Caco-2 (cell line): ENCODE results near the gene GPC6. TPM values are rescaled to one million over a fixed set of nuclear protein-coding genes. Genes with fewer than 3 reads are reported as not detected.

ENCODE experiments used
- BruUV-seq: library from RNA; stranded (reverse); fragments of 400-500 nt; replicated peaks from 2 replicates; lab custom pipeline; 2021; lab: Mats Ljungman, UMichigan
- CTCF ChIA-PET: fragments of 300-600 bp; sonication (Branson Sonifier 250); formaldehyde crosslinking; loops from one replicate; lab custom pipeline; 2022; ENCODE audit warnings: antibody characterized with exemption; lab: Charles Lee
- POLR2A ChIA-PET: fragments of 300-600 bp; sonication (Branson Sonifier 250); formaldehyde crosslinking; loops from one replicate; lab custom pipeline; 2022; ENCODE audit warnings: antibody characterized with exemption; lab: Charles Lee
- DNase-seq, 2 experiments: peaks; one replicate each; pipeline versions ENCODE4 v3.0.0 to v3.0.0-alpha.2; 2020 to 2022
- H3K27me3 ChIP-seq: replicated peaks from 2 replicates; pipeline ENCODE4 v1.6.0; 2011; ENCODE audit warnings: low read length; ENCODE audit not compliant: control insufficient read depth, insufficient read depth
- H3K36me3 ChIP-seq: 2 replicates; pipeline ENCODE4 v1.5.1; 2011; ENCODE audit warnings: low read length; ENCODE audit not compliant: control insufficient read depth, insufficient read depth
- H3K4me1 ChIP-seq: fragments of 250-450 bp; sonication (Bioruptor Pico); 2 replicates; pipeline ENCODE4 v1.5.1; 2020; ENCODE audit warnings: mild to moderate bottlenecking
- H3K4me3 ChIP-seq: 2 replicates; pipeline ENCODE4 v1.5.1; 2011; ENCODE audit warnings: low read depth, mild to moderate bottlenecking, control low read depth, low read length
- H3K9me3 ChIP-seq: fragments of 250-450 bp; sonication (Bioruptor Pico); 2 replicates; pipeline ENCODE4 v1.5.1; 2020; ENCODE audit warnings: mild to moderate bottlenecking, moderate library complexity
- H3K27ac Mint-ChIP-seq: one replicate; pipeline ENCODE4 v1.8.0; 2022; ENCODE audit warnings: mixed read lengths; ENCODE audit not compliant: unreplicated experiment
- H3K27me3 Mint-ChIP-seq: one replicate; pipeline ENCODE4 v1.8.0; 2022; ENCODE audit warnings: mixed read lengths; ENCODE audit not compliant: insufficient read depth, unreplicated experiment
- H3K36me3 Mint-ChIP-seq: one replicate; pipeline ENCODE4 v1.8.0; 2022; ENCODE audit warnings: mild to moderate bottlenecking, mixed read lengths; ENCODE audit not compliant: insufficient read depth, unreplicated experiment
- H3K4me1 Mint-ChIP-seq: one replicate; pipeline ENCODE4 v1.8.0; 2022; ENCODE audit warnings: low read depth, mixed read lengths; ENCODE audit not compliant: unreplicated experiment
- H3K4me3 Mint-ChIP-seq: one replicate; pipeline ENCODE4 v1.8.0; 2022; ENCODE audit warnings: mild to moderate bottlenecking, moderate library complexity, mixed read lengths; ENCODE audit not compliant: unreplicated experiment
- H3K9me3 Mint-ChIP-seq: one replicate; pipeline ENCODE4 v1.8.0; 2022; ENCODE audit warnings: mixed read lengths; ENCODE audit not compliant: unreplicated experiment
- intact Hi-C: fragments of 100-400 bp; cut with micrococcal nuclease; formaldehyde crosslinking; loops from one replicate; pipeline ENCODE4 v1.10.0; 2022; ENCODE audit not compliant: unreplicated experiment
- total RNA-seq: library from RNA; stranded (reverse); gene quantifications from 2 replicates; pipeline ENCODE4 v1.2.3, GENCODE V29; 2022
- TF ChIP-seq, protein P1 (sequence below), 2 experiments: fragments of 200-600 bp in 1 of 2; IDR thresholded peaks; 1 replicate in 1 of 2; 2 replicates in 1 of 2; pipeline versions ENCODE4 v1.5.1 to v1.8.0; 2011 to 2022; ENCODE audit warnings: antibody characterized with exemption in 1 of 2, control low read depth in 1 of 2, inconsistent platforms in 1 of 2, low read depth in 1 of 2, low read length in 1 of 2, mild to moderate bottlenecking in 1 of 2, moderate library complexity in 1 of 2; ENCODE audit not compliant: insufficient read depth in 1 of 2, severe bottlenecking in 1 of 2, unreplicated experiment in 1 of 2

GPC6 gene
- total RNA-seq, 1 experiment from 2014 or later = 0.16 TPM

DNA sequence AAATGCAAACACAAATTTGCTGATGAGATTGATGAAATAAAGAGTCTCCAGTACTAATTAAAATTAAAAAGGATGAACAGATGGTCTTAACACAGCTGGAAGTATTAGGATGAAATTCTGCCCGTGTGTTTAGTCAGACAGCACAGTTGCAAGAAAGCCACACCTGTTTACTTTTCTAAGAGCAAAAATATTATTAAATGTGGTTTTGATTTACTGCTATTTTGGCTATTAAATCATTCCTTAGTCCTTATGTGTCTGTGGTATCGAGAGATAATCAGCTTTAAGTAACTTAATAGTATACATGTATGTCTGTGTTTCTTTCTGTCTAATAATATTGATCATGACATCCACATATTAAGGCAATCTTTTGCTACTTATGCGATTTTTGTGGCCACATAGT lies 494.9 kb downstream of the GPC6 start:
- intact Hi-C loops = no loop called here
- Mint-ChIP-seq H3K36me3 (no peaks in the 10 kb centered on the region), H3K9me3 (no peaks in the 10 kb centered on the region), H3K27me3 (peaks cover 4% of the 10 kb centered on the region), H3K4me1 (no peaks in the 10 kb centered on the region), H3K27ac (no peak overlapping the region), H3K4me3 (no peak overlapping the region)
- TF ChIP-seq, protein P1, sequence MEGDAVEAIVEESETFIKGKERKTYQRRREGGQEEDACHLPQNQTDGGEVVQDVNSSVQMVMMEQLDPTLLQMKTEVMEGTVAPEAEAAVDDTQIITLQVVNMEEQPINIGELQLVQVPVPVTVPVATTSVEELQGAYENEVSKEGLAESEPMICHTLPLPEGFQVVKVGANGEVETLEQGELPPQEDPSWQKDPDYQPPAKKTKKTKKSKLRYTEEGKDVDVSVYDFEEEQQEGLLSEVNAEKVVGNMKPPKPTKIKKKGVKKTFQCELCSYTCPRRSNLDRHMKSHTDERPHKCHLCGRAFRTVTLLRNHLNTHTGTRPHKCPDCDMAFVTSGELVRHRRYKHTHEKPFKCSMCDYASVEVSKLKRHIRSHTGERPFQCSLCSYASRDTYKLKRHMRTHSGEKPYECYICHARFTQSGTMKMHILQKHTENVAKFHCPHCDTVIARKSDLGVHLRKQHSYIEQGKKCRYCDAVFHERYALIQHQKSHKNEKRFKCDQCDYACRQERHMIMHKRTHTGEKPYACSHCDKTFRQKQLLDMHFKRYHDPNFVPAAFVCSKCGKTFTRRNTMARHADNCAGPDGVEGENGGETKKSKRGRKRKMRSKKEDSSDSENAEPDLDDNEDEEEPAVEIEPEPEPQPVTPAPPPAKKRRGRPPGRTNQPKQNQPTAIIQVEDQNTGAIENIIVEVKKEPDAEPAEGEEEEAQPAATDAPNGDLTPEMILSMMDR (IDR thresholded peaks at IDR 0.05; ENCODE audit: insufficient read depth in 1 of 2, low read depth in 1 of 2, low read length in 1 of 2, severe bottlenecking in 1 of 2, unreplicated experiment in 1 of 2) = no peak
- ChIA-PET CTCF (no interaction called here), POLR2A (no interaction called here)
- BruUV-seq = no TSS peak
- Histone ChIP-seq H3K4me1 (no peaks in the 10 kb centered on the region), H3K36me3 (no peaks in the 10 kb centered on the region), H3K9me3 (no peaks in the 10 kb centered on the region), H3K4me3 (no peak overlapping the region), H3K27me3 (no peaks in the 10 kb centered on the region)
- DNase-seq = no peak

DNA sequence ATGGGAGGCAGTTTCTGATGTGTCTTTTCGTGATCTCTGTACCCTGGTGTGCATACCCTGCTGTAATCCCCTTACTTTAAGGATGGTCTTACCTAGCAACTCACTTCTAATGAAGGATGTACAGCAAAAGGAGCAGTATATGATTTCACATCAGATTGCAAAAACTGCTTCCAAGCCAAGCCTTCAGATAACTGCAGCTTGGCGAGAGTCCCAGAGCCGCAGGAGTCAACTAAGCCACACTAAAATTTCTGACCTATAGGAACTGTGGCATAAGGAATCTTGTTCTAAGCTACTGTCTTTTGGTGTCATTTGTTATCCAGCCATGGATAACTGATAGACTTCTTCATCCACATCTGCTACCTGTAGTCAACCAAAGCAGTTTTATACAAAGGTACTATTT lies 496.7 kb downstream of the GPC6 start:
- H3K36me3 ChIP-seq = no peaks in the 10 kb centered on the region
- POLR2A ChIA-PET = no interaction called here
- BruUV-seq = no TSS peak

DNA sequence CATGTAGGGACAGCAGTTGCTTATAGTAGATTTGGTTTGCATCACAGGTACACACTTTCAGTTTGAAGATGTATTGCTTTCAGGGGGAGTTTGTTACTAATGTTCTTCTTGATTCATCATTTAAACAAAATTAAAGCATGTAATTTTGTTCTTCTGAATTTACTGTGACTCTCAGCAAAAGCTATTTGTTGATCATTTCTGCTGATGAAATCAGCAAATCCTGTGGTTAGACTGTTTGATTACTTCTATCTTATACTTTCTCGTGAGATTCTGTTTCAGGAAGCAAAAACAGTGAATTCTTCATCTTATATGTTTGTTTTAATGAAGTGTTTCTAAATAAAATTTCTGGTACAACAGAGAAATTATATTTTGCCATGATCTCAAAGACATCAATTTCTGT lies 497.6 kb downstream of the GPC6 start:
- no peaks in the 10 kb centered on the region for H3K9me3 Mint-ChIP-seq
- ChIA-PET POLR2A (no interaction called here), CTCF (no interaction called here)
- no peaks in the 10 kb centered on the region for H3K4me1 Mint-ChIP-seq
- peaks cover 4% of the 10 kb centered on the region for H3K27me3 Mint-ChIP-seq
- BruUV-seq = no TSS peak
- H3K36me3 Mint-ChIP-seq = no peaks in the 10 kb centered on the region
- DNase-seq = no peak
- no peaks in the 10 kb centered on the region for H3K9me3 ChIP-seq
- H3K27me3 ChIP-seq = no peaks in the 10 kb centered on the region
- intact Hi-C loops = no loop called here
- H3K4me3 Mint-ChIP-seq = no peak overlapping the region
- no peak overlapping the region for H3K27ac Mint-ChIP-seq
- no peaks in the 10 kb centered on the region for H3K36me3 ChIP-seq
- no peaks in the 10 kb centered on the region for H3K4me1 ChIP-seq
- no peak overlapping the region for H3K4me3 ChIP-seq
- TF ChIP-seq, protein P1 (IDR thresholded peaks at IDR 0.05; ENCODE audit: insufficient read depth in 1 of 2, low read depth in 1 of 2, low read length in 1 of 2, severe bottlenecking in 1 of 2, unreplicated experiment in 1 of 2) = no peak

More for the DNA sequence above, 496.7 kb downstream of the GPC6 start:
- Histone ChIP-seq H3K9me3 (no peaks in the 10 kb centered on the region), H3K4me1 (no peaks in the 10 kb centered on the region), H3K4me3 (no peak overlapping the region), H3K27me3 (no peaks in the 10 kb centered on the region)
- no peak for DNase-seq
- TF ChIP-seq, protein P1 (IDR thresholded peaks at IDR 0.05; ENCODE audit: insufficient read depth in 1 of 2, low read depth in 1 of 2, low read length in 1 of 2, severe bottlenecking in 1 of 2, unreplicated experiment in 1 of 2) = no peak
- intact Hi-C loops = no loop called here
- Mint-ChIP-seq H3K36me3 (no peaks in the 10 kb centered on the region), H3K27ac (no peak overlapping the region), H3K9me3 (no peaks in the 10 kb centered on the region), H3K4me1 (no peaks in the 10 kb centered on the region), H3K4me3 (no peak overlapping the region), H3K27me3 (peaks cover 4% of the 10 kb centered on the region)
- CTCF ChIA-PET = no interaction called here
